Left lung (tissue), 10 donors: Measurements from ENCODE around the gene DENND1A. TPM values are rescaled to one million over a fixed set of nuclear protein-coding genes. Genes with fewer than 3 reads are reported as not detected.

ENCODE experiments used
- ATAC-seq: fragments of 200-7000 bp; cut with Tn5 transposase; one replicate; pipeline ENCODE4 v1.9.1; 2020; ENCODE audit warnings: moderate library complexity
- DNase-seq, 4 donors: peaks; one replicate each; pipeline ENCODE4 v3.0.0-alpha.2; 2013 to 2020
- H3K27ac ChIP-seq, 2 donors: fragments of 200-600 bp; sonication (generic) in 1 of 2; one replicate each; pipeline versions ENCODE4 v1.5.0 to v1.8.0; 2020 to 2021
- H3K27me3 ChIP-seq, 2 donors: fragments of 200-600 bp; sonication (generic) in 1 of 2; one replicate each; pipeline versions ENCODE4 v1.5.0 to v1.8.0; 2020 to 2021
- H3K36me3 ChIP-seq, 2 donors: fragments of 200-600 bp; sonication (generic) in 1 of 2; one replicate each; pipeline versions ENCODE4 v1.5.0 to v1.8.0; 2020 to 2021
- H3K4me1 ChIP-seq, 2 donors: fragments of 200-600 bp; one replicate each; pipeline ENCODE4 v1.8.0; 2021
- H3K4me3 ChIP-seq, 2 donors: fragments of 200-600 bp; sonication (generic) in 1 of 2; one replicate each; pipeline versions ENCODE4 v1.5.0 to v1.8.0; 2020 to 2021; ENCODE audit warnings: mild to moderate bottlenecking in 1 of 2
- H3K9me3 ChIP-seq, 2 donors: fragments of 200-600 bp; sonication (generic) in 1 of 2; one replicate each; pipeline versions ENCODE4 v1.5.0 to v1.8.0; 2020 to 2021
- CTCF ChIP-seq, 2 donors: fragments of 200-600 bp; sonication (generic) in 1 of 2; IDR thresholded peaks; one replicate each; pipeline versions ENCODE4 v1.5.0 to v1.8.0; 2021; ENCODE audit warnings: antibody characterized with exemption in 2 of 2
- intact Hi-C, 2 donors: fragments of 100-400 bp; cut with DNase I; formaldehyde crosslinking; loops; one replicate each; pipeline versions ENCODE4 v1.11.2 to v1.14.2; 2022
- polyA plus RNA-seq, 6 donors: library from polyadenylated mRNA; unstranded; fragments of 120-200 nt; gene quantifications; one replicate each; pipeline ENCODE4 v1.2.1, GENCODE V29; 2013; ENCODE audit not compliant: insufficient read length in 6 of 6
- total RNA-seq, 2 donors: library from RNA; stranded (reverse); fragmentation: NEBNext Ultra II Directional; extraction: Animal tissue kit (Norgen Biotek cat#: 25700); gene quantifications; one replicate each; pipeline ENCODE4 v1.2.1, GENCODE V29; 2021
- donor health status: DM: no; HTN: yes; CAD: no.
- donor health status: DM: no; HTN: no; CAD: no.

The DENND1A gene
- total and polyA plus RNA-seq, 8 donors = 8.3 to 23.2 (median 9.7) TPM

- Histone ChIP-seq H3K27ac (no peak overlapping the region), H3K4me3 (no peak overlapping the region), H3K36me3 (peaks cover 0 to 25% of the 10 kb centered on the region in 2 donors), H3K9me3 (no peaks in the 10 kb centered on the region), H3K4me1 (no peaks in the 10 kb centered on the region), H3K27me3 (no peaks in the 10 kb centered on the region)
- DNase-seq (no peak), ATAC-seq (no peak)
- intact Hi-C loops = no loop called here
- TF ChIP-seq CTCF (IDR thresholded peaks at IDR 0.05) = no peak
These were observed 300.4 kb downstream of the DENND1A start for GRCh38 chr9:123629531-123629930.

- TF ChIP-seq CTCF (IDR thresholded peaks at IDR 0.05) = no peak
- H3K27ac ChIP-seq = no peak overlapping the region
- peaks cover 0 to 4% of the 10 kb centered on the region in 2 donors for H3K36me3 ChIP-seq
- H3K4me3 ChIP-seq = no peak overlapping the region
- DNase-seq (no peak), ATAC-seq (no peak)
- no peaks in the 10 kb centered on the region for H3K27me3 ChIP-seq
- intact Hi-C loops = no loop called here
- no peaks in the 10 kb centered on the region for H3K4me1 ChIP-seq
- H3K9me3 ChIP-seq = no peaks in the 10 kb centered on the region
These were observed 307.1 kb downstream of the DENND1A start for GRCh38 chr9:123622711-123623241.

- no peak overlapping the region for H3K4me3 ChIP-seq
- no peak overlapping the region for H3K27ac ChIP-seq
- no peaks in the 10 kb centered on the region for H3K27me3 ChIP-seq
- DNase-seq = no peak
- H3K9me3 ChIP-seq = no peaks in the 10 kb centered on the region
- ATAC-seq = no peak
- no peak for TF ChIP-seq CTCF (IDR thresholded peaks at IDR 0.05)
- intact Hi-C loops = no loop called here
- no peaks in the 10 kb centered on the region for H3K4me1 ChIP-seq
- H3K36me3 ChIP-seq = no peaks in the 10 kb centered on the region
These were observed 309.7 kb downstream of the DENND1A start for GRCh38 chr9:123620239-123620638.

- intact Hi-C loops = no loop called here
- no peaks in the 10 kb centered on the region for H3K4me1 ChIP-seq
- no peak overlapping the region for H3K27ac ChIP-seq
- no peak for ATAC-seq
- H3K36me3 ChIP-seq = peaks cover 0 to 3% of the 10 kb centered on the region in 2 donors
- no peak for TF ChIP-seq CTCF (IDR thresholded peaks at IDR 0.05)
- no peak for DNase-seq
- no peaks in the 10 kb centered on the region for H3K27me3 ChIP-seq
- no peak overlapping the region for H3K4me3 ChIP-seq
- no peaks in the 10 kb centered on the region for H3K9me3 ChIP-seq
These were observed 311.8 kb downstream of the DENND1A start for GRCh38 chr9:123617952-123618678.

- ATAC-seq = no peak
- TF ChIP-seq CTCF (IDR thresholded peaks at IDR 0.05) = no peak
- DNase-seq = no peak
- H3K9me3 ChIP-seq = no peaks in the 10 kb centered on the region
- H3K27ac ChIP-seq = no peak overlapping the region
- no peaks in the 10 kb centered on the region for H3K4me1 ChIP-seq
- H3K4me3 ChIP-seq = no peak overlapping the region
- H3K27me3 ChIP-seq = no peaks in the 10 kb centered on the region
- H3K36me3 ChIP-seq = peaks cover 0 to 3% of the 10 kb centered on the region in 2 donors
- intact Hi-C loops = no loop called here
These were observed 312.6 kb downstream of the DENND1A start for GRCh38 chr9:123617286-123617685.
